SK-N-MC (cell line): ENCODE results near the gene SAMD9.

Experiments used
- DNase-seq: peaks from one replicate; pipeline ENCODE4 v3.0.0-alpha.2; 2011; ENCODE audit warnings: low read depth, low spot score
- H3K27ac ChIP-seq: fragments of 200-600 bp; sonication (generic); 2 replicates; pipeline ENCODE4 v1.5.1; 2016; ENCODE audit warnings: mixed run types
- H3K36me3 ChIP-seq: fragments of 200-600 bp; sonication (generic); 2 replicates; pipeline ENCODE4 v1.6.1; 2017; ENCODE audit warnings: antibody characterized with exemption, low read length, mixed read lengths; ENCODE audit not compliant: insufficient read depth
- H3K4me3 ChIP-seq: fragments of 200-600 bp; sonication (generic); 2 replicates; pipeline ENCODE4 v1.5.1; 2016
- H3K9ac ChIP-seq: fragments of 200-600 bp; sonication (generic); 2 replicates; pipeline ENCODE4 v1.8.0; 2017; ENCODE audit warnings: mixed run types, mixed read lengths; ENCODE audit not compliant: insufficient read length
- H3K9me3 ChIP-seq: fragments of 200-600 bp; sonication (generic); 2 replicates; pipeline ENCODE4 v1.6.1; 2017; ENCODE audit warnings: low read depth, mild to moderate bottlenecking, antibody characterized with exemption, low read length, moderate library complexity, mixed read lengths
- EZH2 ChIP-seq: fragments of 200-600 bp; sonication (generic); IDR thresholded peaks from one replicate; pipeline ENCODE4 v1.6.1; 2017; ENCODE audit warnings: antibody characterized with exemption
- FOXP2 ChIP-seq: optimal IDR thresholded peaks from 2 replicates; pipeline ENCODE3; 2011; ENCODE audit warnings: mild to moderate bottlenecking, moderate library complexity; ENCODE audit not compliant: insufficient read depth; ENCODE audit errors: extremely low read length, control extremely low read depth
- POLR2AphosphoS5 ChIP-seq: IDR thresholded peaks from 2 replicates; pipeline ENCODE4 v1.6.1; 2012; ENCODE audit warnings: mild to moderate bottlenecking, low read depth, low read length, borderline replicate concordance

SAMD9 gene

GRCh38 chr7:93053209-93053948 is 64.4 kb downstream of the SAMD9 start:
- Histone ChIP-seq H3K9me3 (no peaks in the 10 kb centered on the region), H3K27ac (no peak overlapping the region), H3K36me3 (no peaks in the 10 kb centered on the region), H3K4me3 (no peak overlapping the region), H3K9ac (no peak overlapping the region)
- DNase-seq = no peak
- TF ChIP-seq POLR2AphosphoS5 = no peak
- TF ChIP-seq FOXP2 = no peak
- TF ChIP-seq EZH2 = no peak

GRCh38 chr7:93051660-93052059 is 66.1 kb downstream of the SAMD9 start:
- no peaks in the 10 kb centered on the region for H3K36me3 ChIP-seq
- no peak overlapping the region for H3K4me3 ChIP-seq
- DNase-seq = no peak
- no peak overlapping the region for H3K27ac ChIP-seq
- H3K9ac ChIP-seq = no peak overlapping the region
- no peaks in the 10 kb centered on the region for H3K9me3 ChIP-seq
- no peak for TF ChIP-seq POLR2AphosphoS5
- TF ChIP-seq EZH2 = no peak
- TF ChIP-seq FOXP2 = no peak
